Measurements from ENCODE around the gene CAPZA1. TPM values are rescaled to one million over a fixed set of nuclear protein-coding genes. Genes with fewer than 3 reads are reported as not detected.

Gene CAPZA1
- total and polyA plus RNA-seq, 2 experiments from 2014 or later, result 109 to 177 TPM

DNA sequence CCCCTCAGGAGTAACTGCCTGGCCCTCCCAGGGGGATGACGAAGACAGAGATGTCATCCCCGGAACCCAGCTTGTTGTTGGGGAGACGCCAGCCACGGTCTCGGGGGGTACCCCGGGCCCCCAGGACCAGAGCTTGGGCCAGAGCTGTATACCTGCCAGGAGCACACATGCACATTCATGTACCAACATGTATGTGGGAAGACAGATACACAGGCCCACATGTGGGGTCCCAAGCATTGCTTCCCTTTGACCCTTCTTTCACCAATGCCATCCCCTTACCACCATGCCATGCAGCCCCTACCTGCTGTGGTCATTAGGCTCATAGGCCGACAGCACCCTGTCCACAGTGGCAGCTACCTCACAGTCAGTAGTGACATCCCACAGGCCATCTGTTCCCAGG lies 90.5 kb downstream of the CAPZA1 start:
- whole genome bisulfite sequencing (ENCODE audit: low lambda C conversion rate, missing lambda C conversion rate), result 90% methylated on average over 7 of the region's 7 CpGs
- Histone ChIP-seq H3K27ac (no peak overlapping the region), H3K79me2 (peaks cover 13% of the 10 kb centered on the region), H3K9me2 (replicated peaks; ENCODE audit: insufficient read depth) (no peaks in the 10 kb centered on the region), H2AFZ (no peak overlapping the region), H3K4me1 (ENCODE audit: insufficient read depth) (peaks cover 11% of the 10 kb centered on the region), H4K20me1 (ENCODE audit: insufficient read depth, poor library complexity, severe bottlenecking) (no peaks in the 10 kb centered on the region), H3K4me2 (no peak overlapping the region), H3K4me3 (no peak overlapping the region), H3K27me3 (no peaks in the 10 kb centered on the region), H3K36me3 (replicated peaks; ENCODE audit: insufficient read depth, low read depth) (no peaks in the 10 kb centered on the region), H3K9me3 (ENCODE audit: low read depth) (no peaks in the 10 kb centered on the region)
- TF ChIP-seq, protein P1, sequence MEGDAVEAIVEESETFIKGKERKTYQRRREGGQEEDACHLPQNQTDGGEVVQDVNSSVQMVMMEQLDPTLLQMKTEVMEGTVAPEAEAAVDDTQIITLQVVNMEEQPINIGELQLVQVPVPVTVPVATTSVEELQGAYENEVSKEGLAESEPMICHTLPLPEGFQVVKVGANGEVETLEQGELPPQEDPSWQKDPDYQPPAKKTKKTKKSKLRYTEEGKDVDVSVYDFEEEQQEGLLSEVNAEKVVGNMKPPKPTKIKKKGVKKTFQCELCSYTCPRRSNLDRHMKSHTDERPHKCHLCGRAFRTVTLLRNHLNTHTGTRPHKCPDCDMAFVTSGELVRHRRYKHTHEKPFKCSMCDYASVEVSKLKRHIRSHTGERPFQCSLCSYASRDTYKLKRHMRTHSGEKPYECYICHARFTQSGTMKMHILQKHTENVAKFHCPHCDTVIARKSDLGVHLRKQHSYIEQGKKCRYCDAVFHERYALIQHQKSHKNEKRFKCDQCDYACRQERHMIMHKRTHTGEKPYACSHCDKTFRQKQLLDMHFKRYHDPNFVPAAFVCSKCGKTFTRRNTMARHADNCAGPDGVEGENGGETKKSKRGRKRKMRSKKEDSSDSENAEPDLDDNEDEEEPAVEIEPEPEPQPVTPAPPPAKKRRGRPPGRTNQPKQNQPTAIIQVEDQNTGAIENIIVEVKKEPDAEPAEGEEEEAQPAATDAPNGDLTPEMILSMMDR (IDR thresholded peaks at IDR 0.05; ENCODE audit: poor library complexity), result no peak
- no peak for TF ChIP-seq EZH2 (IDR thresholded peaks at IDR 0.05; ENCODE audit: borderline replicate concordance)
- TF ChIP-seq EZH2phosphoT487 (IDR thresholded peaks at IDR 0.05; ENCODE audit: low read depth, severe bottlenecking, unreplicated experiment), result no peak
- DNase-seq (ENCODE audit: low spot score), result no peak

DNA sequence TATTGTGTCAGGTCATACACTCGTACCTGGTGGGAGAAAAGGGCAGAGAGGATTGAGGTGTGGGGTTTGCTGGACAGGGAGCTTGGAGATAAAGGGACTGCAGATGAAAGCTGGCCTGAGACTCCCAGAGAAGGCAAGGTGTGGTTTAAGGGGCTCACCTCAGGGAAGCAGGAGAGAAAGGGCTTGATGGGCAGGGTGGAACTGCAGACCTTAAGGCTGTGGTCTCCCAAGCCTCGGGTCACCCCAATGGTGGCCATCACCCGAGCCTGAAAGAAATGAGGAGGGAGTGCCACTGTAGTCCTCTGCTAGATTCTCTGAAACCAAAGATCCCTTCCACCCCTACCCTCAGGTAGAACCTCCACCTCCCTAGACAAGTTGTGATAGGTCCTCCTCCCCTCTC lies 91.0 kb downstream of the CAPZA1 start:
- H3K4me2 ChIP-seq, result no peak overlapping the region
- H3K4me1 ChIP-seq (ENCODE audit: insufficient read depth), result peaks cover 9% of the 10 kb centered on the region
- no peaks in the 10 kb centered on the region for H4K20me1 ChIP-seq (ENCODE audit: insufficient read depth, poor library complexity, severe bottlenecking)
- no peaks in the 10 kb centered on the region for H3K27me3 ChIP-seq
- no peaks in the 10 kb centered on the region for H3K9me3 ChIP-seq (ENCODE audit: low read depth)
- H2AFZ ChIP-seq, result no peak overlapping the region
- no peaks in the 10 kb centered on the region for H3K9me2 ChIP-seq (replicated peaks; ENCODE audit: insufficient read depth)
- H3K79me2 ChIP-seq, result peaks cover 11% of the 10 kb centered on the region
- 81% methylated on average over 3 of the region's 3 CpGs for WGBS (ENCODE audit: low lambda C conversion rate, missing lambda C conversion rate)
- TF ChIP-seq EZH2phosphoT487 (IDR thresholded peaks at IDR 0.05; ENCODE audit: low read depth, severe bottlenecking, unreplicated experiment), result no peak
- TF ChIP-seq, protein P1 (IDR thresholded peaks at IDR 0.05; ENCODE audit: poor library complexity), result no peak
- TF ChIP-seq EZH2 (IDR thresholded peaks at IDR 0.05; ENCODE audit: borderline replicate concordance), result no peak
- no peak overlapping the region for H3K4me3 ChIP-seq
- H3K36me3 ChIP-seq (replicated peaks; ENCODE audit: insufficient read depth, low read depth), result no peaks in the 10 kb centered on the region
- no peak for DNase-seq (ENCODE audit: low spot score)
- no peak overlapping the region for H3K27ac ChIP-seq

DNA sequence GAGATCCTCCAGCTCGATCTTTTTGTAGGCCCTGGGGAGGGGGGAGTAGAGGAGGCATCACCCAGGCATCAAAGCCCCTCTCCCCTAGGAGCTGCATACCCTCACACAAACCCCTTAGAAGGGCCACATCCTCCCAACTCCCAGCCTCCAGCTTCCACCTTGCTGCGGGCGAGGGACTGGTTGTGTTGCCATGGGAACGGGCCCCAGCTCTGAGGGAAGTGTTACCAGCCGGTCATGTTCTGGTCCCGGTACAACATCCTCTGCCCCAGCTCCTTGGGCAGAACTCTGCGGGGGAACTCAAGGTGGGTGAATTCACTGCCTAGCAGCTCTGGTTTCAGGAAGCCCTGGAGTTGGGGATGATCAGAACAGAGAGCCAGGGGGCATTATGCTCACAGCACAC lies 91.4 kb downstream of the CAPZA1 start:
- H4K20me1 ChIP-seq (ENCODE audit: insufficient read depth, poor library complexity, severe bottlenecking), result no peaks in the 10 kb centered on the region
- no peak for DNase-seq (ENCODE audit: low spot score)
- H3K9me3 ChIP-seq (ENCODE audit: low read depth), result no peaks in the 10 kb centered on the region
- no peak overlapping the region for H3K27ac ChIP-seq
- peaks cover 10% of the 10 kb centered on the region for H3K4me1 ChIP-seq (ENCODE audit: insufficient read depth)
- WGBS (ENCODE audit: low lambda C conversion rate, missing lambda C conversion rate), result 68% methylated on average over 7 of the region's 7 CpGs
- H3K79me2 ChIP-seq, result peaks cover 7% of the 10 kb centered on the region
- no peaks in the 10 kb centered on the region for H3K9me2 ChIP-seq (replicated peaks; ENCODE audit: insufficient read depth)
- H3K36me3 ChIP-seq (replicated peaks; ENCODE audit: insufficient read depth, low read depth), result no peaks in the 10 kb centered on the region
- TF ChIP-seq, protein P1 (IDR thresholded peaks at IDR 0.05; ENCODE audit: poor library complexity), result no peak
- TF ChIP-seq EZH2phosphoT487 (IDR thresholded peaks at IDR 0.05; ENCODE audit: low read depth, severe bottlenecking, unreplicated experiment) (no peak), EZH2 (IDR thresholded peaks at IDR 0.05; ENCODE audit: borderline replicate concordance) (no peak)
- no peak overlapping the region for H3K4me3 ChIP-seq
- no peak overlapping the region for H2AFZ ChIP-seq
- no peak overlapping the region for H3K4me2 ChIP-seq
- no peaks in the 10 kb centered on the region for H3K27me3 ChIP-seq

DNA sequence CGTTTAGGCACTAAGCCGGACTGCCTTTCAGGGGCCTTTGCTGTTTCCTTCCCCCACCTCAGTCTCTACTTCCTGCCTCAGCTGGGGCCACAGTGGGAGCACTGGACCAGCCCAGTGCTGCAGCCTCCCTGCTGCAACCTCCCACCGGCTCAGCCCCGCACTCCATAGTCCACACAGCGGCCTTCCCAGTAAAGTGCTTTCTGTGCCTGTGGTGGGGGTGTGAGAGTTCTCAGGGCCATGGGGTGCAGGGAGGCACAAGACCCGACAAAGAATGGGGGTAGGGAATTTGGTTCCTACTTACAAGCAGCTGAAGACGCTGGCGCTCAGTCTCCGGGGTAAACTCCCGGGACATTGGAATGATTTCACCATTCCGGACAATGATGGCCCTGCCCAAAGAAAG lies 92.0 kb downstream of the CAPZA1 start:
- Histone ChIP-seq H3K4me1 (ENCODE audit: insufficient read depth) (peaks cover 11% of the 10 kb centered on the region), H3K4me2 (no peak overlapping the region), H3K36me3 (replicated peaks; ENCODE audit: insufficient read depth, low read depth) (no peaks in the 10 kb centered on the region), H3K27me3 (no peaks in the 10 kb centered on the region), H3K9me2 (replicated peaks; ENCODE audit: insufficient read depth) (no peaks in the 10 kb centered on the region), H4K20me1 (ENCODE audit: insufficient read depth, poor library complexity, severe bottlenecking) (no peaks in the 10 kb centered on the region), H3K9me3 (ENCODE audit: low read depth) (no peaks in the 10 kb centered on the region), H3K79me2 (peaks cover 2% of the 10 kb centered on the region), H2AFZ (no peak overlapping the region), H3K4me3 (no peak overlapping the region), H3K27ac (no peak overlapping the region)
- DNase-seq (ENCODE audit: low spot score), result no peak
- TF ChIP-seq EZH2 (IDR thresholded peaks at IDR 0.05; ENCODE audit: borderline replicate concordance) (no peak), EZH2phosphoT487 (IDR thresholded peaks at IDR 0.05; ENCODE audit: low read depth, severe bottlenecking, unreplicated experiment) (no peak)
- TF ChIP-seq, protein P1 (IDR thresholded peaks at IDR 0.05; ENCODE audit: poor library complexity), result no peak
- 82% methylated on average over 11 of the region's 11 CpGs for WGBS (ENCODE audit: low lambda C conversion rate, missing lambda C conversion rate)

Data from hepatocyte (in vitro differentiated cells).